Neutrophil (primary cell): ENCODE results near the gene KRTAP12-3.
A peak's percentile ranks its signal among the peaks of the same experiment; 100 is the strongest.
"Not testable (repeated sequence)": the region's sequence is repeated elsewhere in the genome, so short reads cannot be mapped to it uniquely, and the experiment has no call there.

Source experiments
- H3K27ac ChIP-seq: fragments of 200-600 bp; sonication (generic); 2 replicates; pipeline ENCODE4 v1.5.1; 2016; ENCODE audit warnings: mild to moderate bottlenecking, moderate library complexity
- H3K27me3 ChIP-seq: fragments of 200-600 bp; sonication (generic); 2 replicates; pipeline ENCODE4 v1.6.0; 2016; ENCODE audit warnings: mild to moderate bottlenecking
- H3K36me3 ChIP-seq: fragments of 200-600 bp; sonication (generic); 2 replicates; pipeline ENCODE4 v1.5.1; 2017
- H3K4me1 ChIP-seq, 2 experiments: fragments of 200-600 bp in 1 of 2; sonication (generic) in 1 of 2; 1 replicate in 1 of 2; 2 replicates in 1 of 2; pipeline versions ENCODE4 v1.5.1 to v1.6.1; 2013 to 2016; ENCODE audit warnings: low read depth in 1 of 2, low read length in 1 of 2, mild to moderate bottlenecking in 1 of 2, moderate library complexity in 1 of 2; ENCODE audit not compliant: control insufficient read depth in 1 of 2, insufficient read depth in 1 of 2
- H3K4me3 ChIP-seq, 2 experiments: fragments of 200-600 bp in 1 of 2; sonication (generic) in 1 of 2; 1 replicate in 1 of 2; 2 replicates in 1 of 2; pipeline ENCODE4 v1.5.1; 2013 to 2016; ENCODE audit warnings: low read depth in 1 of 2, low read length in 1 of 2, mild to moderate bottlenecking in 1 of 2, moderate library complexity in 1 of 2
- H3K9me3 ChIP-seq: fragments of 200-600 bp; sonication (generic); 2 replicates; pipeline ENCODE4 v1.5.1; 2016
- TF ChIP-seq, protein P1 (sequence below): fragments of 200-600 bp; sonication (generic); IDR thresholded peaks from 2 replicates; pipeline ENCODE4 v1.5.1; 2016; ENCODE audit warnings: antibody characterized with exemption

KRTAP12-3 gene

DNA sequence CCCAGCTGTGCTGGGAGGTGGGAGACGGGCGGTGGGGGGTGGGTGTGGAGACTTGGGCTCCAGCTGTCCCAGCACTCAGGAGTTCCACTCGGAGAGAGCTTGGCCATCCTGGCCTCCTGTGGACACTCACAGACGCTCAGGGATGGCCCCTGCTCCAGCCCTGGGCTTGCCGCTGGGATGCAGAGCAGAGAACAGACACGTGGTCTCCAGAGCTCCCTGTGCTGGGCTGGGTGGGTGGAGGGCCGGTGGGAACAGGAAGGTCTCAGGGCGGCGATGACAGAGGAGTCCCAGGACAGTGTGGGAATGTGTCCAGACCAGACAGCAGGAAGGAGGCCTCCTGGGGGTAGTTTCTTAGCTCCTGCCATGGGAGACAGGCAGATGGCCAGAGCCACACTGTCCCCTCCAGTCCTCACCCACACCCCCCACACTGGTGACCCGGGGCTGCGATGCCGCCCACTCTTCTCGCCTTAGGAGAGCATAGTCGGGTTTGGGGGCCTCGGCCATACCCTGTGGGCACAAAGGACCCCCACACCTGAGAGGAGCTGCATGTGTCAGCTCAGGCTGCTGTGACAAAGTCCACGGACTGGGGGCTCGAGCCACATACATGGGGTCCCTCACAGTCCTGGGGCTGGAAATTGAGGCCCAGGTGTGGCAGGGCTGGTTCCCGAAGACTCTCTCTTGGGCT lies 28.9 kb upstream of the KRTAP12-3 start:
- Histone ChIP-seq H3K4me3 (no peak overlapping the region), H3K4me1 (peaks cover 5 to 11% of the 10 kb centered on the region in 2 experiments), H3K27ac (no peak overlapping the region), H3K27me3 (peaks cover 9% of the 10 kb centered on the region), H3K9me3 (no peaks in the 10 kb centered on the region), H3K36me3 (no peaks in the 10 kb centered on the region)
- TF ChIP-seq, protein P1, sequence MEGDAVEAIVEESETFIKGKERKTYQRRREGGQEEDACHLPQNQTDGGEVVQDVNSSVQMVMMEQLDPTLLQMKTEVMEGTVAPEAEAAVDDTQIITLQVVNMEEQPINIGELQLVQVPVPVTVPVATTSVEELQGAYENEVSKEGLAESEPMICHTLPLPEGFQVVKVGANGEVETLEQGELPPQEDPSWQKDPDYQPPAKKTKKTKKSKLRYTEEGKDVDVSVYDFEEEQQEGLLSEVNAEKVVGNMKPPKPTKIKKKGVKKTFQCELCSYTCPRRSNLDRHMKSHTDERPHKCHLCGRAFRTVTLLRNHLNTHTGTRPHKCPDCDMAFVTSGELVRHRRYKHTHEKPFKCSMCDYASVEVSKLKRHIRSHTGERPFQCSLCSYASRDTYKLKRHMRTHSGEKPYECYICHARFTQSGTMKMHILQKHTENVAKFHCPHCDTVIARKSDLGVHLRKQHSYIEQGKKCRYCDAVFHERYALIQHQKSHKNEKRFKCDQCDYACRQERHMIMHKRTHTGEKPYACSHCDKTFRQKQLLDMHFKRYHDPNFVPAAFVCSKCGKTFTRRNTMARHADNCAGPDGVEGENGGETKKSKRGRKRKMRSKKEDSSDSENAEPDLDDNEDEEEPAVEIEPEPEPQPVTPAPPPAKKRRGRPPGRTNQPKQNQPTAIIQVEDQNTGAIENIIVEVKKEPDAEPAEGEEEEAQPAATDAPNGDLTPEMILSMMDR, result no peak

DNA sequence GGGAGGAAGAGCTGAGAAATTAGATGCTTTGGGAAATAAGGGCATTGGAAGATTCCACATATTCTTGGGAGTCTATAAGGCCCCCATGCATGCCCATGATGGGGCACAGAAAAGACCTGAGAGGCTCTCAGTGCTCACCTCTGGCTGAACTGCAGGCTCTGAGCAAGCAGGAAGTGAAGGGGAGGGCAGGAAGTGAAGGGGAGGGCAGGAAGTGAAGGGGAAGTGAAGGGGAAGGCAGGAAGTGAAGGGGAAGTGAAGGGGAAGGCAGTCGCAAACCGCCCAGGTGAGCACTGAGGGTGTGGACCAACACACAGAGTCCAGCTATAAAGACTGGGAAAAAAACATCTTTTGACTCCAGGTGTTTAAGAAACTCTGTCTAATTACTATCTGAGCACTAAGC lies 27.3 kb upstream of the KRTAP12-3 start:
- Histone ChIP-seq H3K9me3 (no peaks in the 10 kb centered on the region), H3K36me3 (no peaks in the 10 kb centered on the region), H3K4me1 (peaks cover 5 to 11% of the 10 kb centered on the region in 2 experiments), H3K4me3 (no peak overlapping the region), H3K27ac (peak overlapping the region; percentile 39), H3K27me3 (peaks cover 15% of the 10 kb centered on the region)
- TF ChIP-seq, protein P1, result no peak

DNA sequence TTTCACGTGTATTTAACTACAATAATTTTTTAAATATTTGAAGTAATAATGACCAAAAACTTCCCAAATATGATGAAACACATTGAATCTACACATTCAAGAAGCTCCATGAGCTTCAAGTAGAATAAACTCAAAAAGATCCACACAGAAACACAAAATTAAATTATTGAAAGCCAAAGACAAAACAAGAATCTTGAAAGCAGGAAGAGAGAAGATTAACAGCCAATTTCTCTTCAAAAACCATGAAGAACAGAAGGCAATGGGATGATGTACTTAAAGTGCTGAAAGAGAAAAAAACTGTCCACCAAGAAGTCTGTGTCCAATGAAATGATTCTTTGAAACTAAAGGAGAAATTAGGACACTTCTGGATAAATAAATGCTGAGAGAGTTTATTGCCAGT lies 25.7 kb upstream of the KRTAP12-3 start:
- H3K4me1 ChIP-seq, result peaks cover 5 to 11% of the 10 kb centered on the region in 2 experiments
- TF ChIP-seq, protein P1, result no peak
- H3K27ac ChIP-seq, result no peak overlapping the region
- no peaks in the 10 kb centered on the region for H3K36me3 ChIP-seq
- no peaks in the 10 kb centered on the region for H3K9me3 ChIP-seq
- H3K27me3 ChIP-seq, result peaks cover 10% of the 10 kb centered on the region
- no peak overlapping the region for H3K4me3 ChIP-seq

- Histone ChIP-seq H3K27me3 (peaks cover 7% of the 10 kb centered on the region), H3K9me3 (no peaks in the 10 kb centered on the region)
These were observed 21.3 kb upstream of the KRTAP12-3 start for GRCh38 chr21:44636209-44637017.

GRCh38 chr21:44637018-44637850 lies 20.5 kb upstream of the KRTAP12-3 start, which contains the start of gene KRTAP10-10:
KRTAP10-10 (plus strand) TSS chr21:44637356; CDS start chr21:44637418, 62 bp downstream.
- peaks cover 7% of the 10 kb centered on the region for H3K27me3 ChIP-seq
- TF ChIP-seq, protein P1, result no peak
- H3K27ac ChIP-seq, result no peak within 1 kb of the TSS
- H3K4me1 ChIP-seq, result no peaks in the 10 kb centered on the region
- no peaks in the 10 kb centered on the region for H3K36me3 ChIP-seq
- H3K4me3 ChIP-seq, result no peak within 1 kb of the TSS
- no peaks in the 10 kb centered on the region for H3K9me3 ChIP-seq

More at GRCh38 chr21:44636209-44637017, 21.3 kb upstream of the KRTAP12-3 start:
- Histone ChIP-seq H3K4me1 (no peaks in the 10 kb centered on the region), H3K36me3 (no peaks in the 10 kb centered on the region), H3K4me3 (no peak overlapping the region), H3K27ac (no peak overlapping the region)
- TF ChIP-seq, protein P1, result no peak

- H3K9me3 ChIP-seq, H3K4me3 ChIP-seq, H3K27me3 ChIP-seq, H3K27ac ChIP-seq, H3K36me3 ChIP-seq, H3K4me1 ChIP-seq: not testable (repeated sequence)
These were observed 19.8 kb upstream of the KRTAP12-3 start for GRCh38 chr21:44637851-44638348.

GRCh38 chr21:44638506-44639330 lies 19.0 kb upstream of the KRTAP12-3 start:
- not testable (repeated sequence) for H3K36me3 ChIP-seq, H3K27ac ChIP-seq, H3K9me3 ChIP-seq, H3K27me3 ChIP-seq, H3K4me1 ChIP-seq, H3K4me3 ChIP-seq
